K562 (cell line): ENCODE data around the gene PATL2. TPM values are rescaled to one million over a fixed set of nuclear protein-coding genes. Genes with fewer than 3 reads are reported as not detected.
A peak's percentile ranks its signal among the peaks of the same experiment; 100 is the strongest.

Source experiments
- ARID3A ChIP-seq: IDR thresholded peaks from 2 replicates; pipeline ENCODE4 v1.6.1; 2012; ENCODE audit warnings: low read depth, low read length, improper control_type of control experiment, borderline replicate concordance
- ARID4B ChIP-seq: sonication (generic); formaldehyde crosslinking; IDR thresholded peaks from 2 replicates; pipeline ENCODE4 v1.8.0; 2022; ENCODE audit warnings: mild to moderate bottlenecking, missing genetic modification reagents
- CBX5 ChIP-seq: IDR thresholded peaks from 2 replicates; pipeline ENCODE4 v1.6.1; 2014; ENCODE audit warnings: low read depth, borderline replicate concordance
- CEBPB ChIP-seq: fragments of 450-650 bp; IDR thresholded peaks from 2 replicates; pipeline ENCODE4 v1.6.1; 2016; ENCODE audit warnings: missing genetic modification characterization, missing compliant biosample characterization
- GMEB1 ChIP-seq: fragments of 250-450 bp; sonication (Bioruptor Pico); IDR thresholded peaks from 2 replicates; pipeline ENCODE4 v1.4.0; 2020; ENCODE audit warnings: mild to moderate bottlenecking
- HMG20A ChIP-seq: fragments of 450-650 bp; formaldehyde crosslinking; conservative IDR thresholded peaks from 2 replicates; pipeline ENCODE4 v1.4.0; 2020; ENCODE audit warnings: mild to moderate bottlenecking, mixed read lengths
- HMGN3 ChIP-seq: IDR thresholded peaks from 2 replicates; pipeline ENCODE4 v1.6.1; 2011; ENCODE audit warnings: borderline replicate concordance, low read depth, mild to moderate bottlenecking, mixed read lengths, low read length; ENCODE audit not compliant: insufficient read length; ENCODE audit errors: extremely low read depth
- MCM7 ChIP-seq, 2 experiments: fragments of 450-650 bp; IDR thresholded peaks; 2 replicates each; pipeline ENCODE4 v1.6.1; 2016 to 2018
- PHF21A ChIP-seq: fragments of 450-650 bp; IDR thresholded peaks from 2 replicates; pipeline ENCODE4 v1.6.1; 2017; ENCODE audit warnings: low read depth, borderline replicate concordance
- POLR2H ChIP-seq: IDR thresholded peaks from 2 replicates; pipeline ENCODE4 v1.6.1; 2016; ENCODE audit warnings: missing genetic modification characterization, low read depth, mild to moderate bottlenecking, control low read depth, missing compliant biosample characterization, moderate library complexity
- RNF219 ChIP-seq: fragments of 250-450 bp; sonication (Bioruptor Pico); IDR thresholded peaks from 2 replicates; pipeline ENCODE4 v1.5.0; 2022; ENCODE audit warnings: mild to moderate bottlenecking
- SUPT5H ChIP-seq: fragments of 450-650 bp; IDR thresholded peaks from 2 replicates; pipeline ENCODE4 v1.6.1; 2016
- XRCC3 ChIP-seq: fragments of 450-650 bp; IDR thresholded peaks from 2 replicates; pipeline ENCODE4 v1.6.1; 2017; ENCODE audit warnings: mild to moderate bottlenecking, moderate library complexity
- polyA plus RNA-seq, 8 experiments: library from polyadenylated mRNA; depleted of rRNA in 4 of 8; stranded (reverse) in 5 of 8; unstranded in 3 of 8; fragments of >200 nt; fragmentation: Nextera tagmentation in 2 of 8; fragmentation: Illumina TruSeq in 1 of 8; extraction: Ambion mirVana in 2 of 8; extraction: Trizol in 1 of 8; gene quantifications; 2 replicates each; pipeline versions ENCODE4 v1.2.1 to v1.2.3, GENCODE V29; 2011 to 2014; ENCODE audit warnings: inconsistent platforms in 1 of 8, missing spikeins in 1 of 8
- total RNA-seq, 7 experiments: library from RNA; depleted of rRNA in 6 of 7; stranded (reverse); fragments of >200 nt in 6 of 7; fragmentation: Illumina TruSeq in 2 of 7; extraction: Trizol in 2 of 7; gene quantifications; 2 replicates each; pipeline versions ENCODE4 v1.2.1 to v1.2.3, GENCODE V29; 2011 to 2021; ENCODE audit warnings: low replicate concordance in 1 of 7
- TF ChIP-seq, protein P1 (sequence below): fragments of 450-650 bp; IDR thresholded peaks from 2 replicates; pipeline ENCODE4 v1.6.1; 2017; ENCODE audit warnings: mild to moderate bottlenecking, moderate library complexity

Gene PATL2
- total and polyA plus RNA-seq, 9 of the 15 experiments (the other 6 are each of a cell fraction or from before 2014, with no cell fraction given), result 0.42 to 1.1 (median 0.86) TPM

DNA sequence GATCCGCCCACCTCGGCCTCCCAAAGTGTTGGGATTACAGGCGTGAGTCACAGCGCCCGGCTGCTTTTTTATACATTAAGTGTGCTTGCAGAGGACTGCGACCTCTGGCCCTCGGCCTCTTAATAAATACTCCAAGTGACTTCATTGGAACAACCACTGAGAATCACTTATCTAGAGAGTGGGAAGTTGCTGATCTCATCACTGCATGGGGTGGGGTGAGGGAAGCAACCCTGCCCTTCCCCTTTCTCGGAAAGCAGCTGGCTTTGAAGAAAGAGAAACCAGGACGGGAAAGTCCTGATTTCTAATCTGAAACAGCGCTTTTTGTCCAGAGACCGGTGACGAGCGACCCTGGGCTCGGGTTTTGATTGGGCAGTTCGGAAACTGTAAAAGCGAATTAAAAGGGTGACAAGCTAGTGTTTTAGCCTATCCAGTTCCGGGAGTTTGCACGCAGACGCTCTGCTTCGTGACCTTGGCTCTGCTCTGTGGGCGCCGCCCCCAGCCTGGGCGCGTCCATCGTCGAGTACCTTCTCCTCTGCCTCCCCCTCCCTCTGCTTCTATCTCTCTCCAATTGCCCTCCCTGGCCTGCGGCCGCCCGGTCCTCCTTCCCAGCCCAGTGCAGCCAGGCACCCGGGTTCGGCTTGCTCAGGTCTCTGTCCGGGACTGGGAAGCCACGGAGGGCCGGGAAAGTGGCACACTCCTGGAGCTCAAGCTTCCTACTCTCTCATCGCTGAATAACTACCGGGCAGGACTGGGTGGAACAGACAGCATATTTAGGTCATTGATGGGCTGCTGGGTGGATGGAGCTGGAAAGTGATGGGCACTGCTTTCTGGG lies 17.7 kb upstream of the PATL2 start (continued):
- TF ChIP-seq POLR2H (tag), result peak; percentile 61; the same call in 1 of the 2 replicates
- TF ChIP-seq ARID3A, result peak; percentile 85
- no peak for TF ChIP-seq XRCC3
- TF ChIP-seq MCM7 (IDR thresholded peaks at IDR 0.05), result no peak
- peak; percentile 67 for TF ChIP-seq SUPT5H
- TF ChIP-seq HMG20A (CRISPR knock-in tag), result no peak
- TF ChIP-seq CBX5, result no peak
- TF ChIP-seq CEBPB (tag), result no peak
- TF ChIP-seq GMEB1 (CRISPR knock-in tag), result no peak
- TF ChIP-seq RNF219, result no peak
- peak; percentile 75; the same call in 1 of the 2 replicates for TF ChIP-seq PHF21A
- peak; percentile 51 for TF ChIP-seq HMGN3
- no peak for TF ChIP-seq ARID4B (CRISPR knock-in tag)
- TF ChIP-seq, protein P1, sequence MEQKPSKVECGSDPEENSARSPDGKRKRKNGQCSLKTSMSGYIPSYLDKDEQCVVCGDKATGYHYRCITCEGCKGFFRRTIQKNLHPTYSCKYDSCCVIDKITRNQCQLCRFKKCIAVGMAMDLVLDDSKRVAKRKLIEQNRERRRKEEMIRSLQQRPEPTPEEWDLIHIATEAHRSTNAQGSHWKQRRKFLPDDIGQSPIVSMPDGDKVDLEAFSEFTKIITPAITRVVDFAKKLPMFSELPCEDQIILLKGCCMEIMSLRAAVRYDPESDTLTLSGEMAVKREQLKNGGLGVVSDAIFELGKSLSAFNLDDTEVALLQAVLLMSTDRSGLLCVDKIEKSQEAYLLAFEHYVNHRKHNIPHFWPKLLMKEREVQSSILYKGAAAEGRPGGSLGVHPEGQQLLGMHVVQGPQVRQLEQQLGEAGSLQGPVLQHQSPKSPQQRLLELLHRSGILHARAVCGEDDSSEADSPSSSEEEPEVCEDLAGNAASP, result no peak
